Activated CD4-positive, alpha-beta T cell treated with anti-CD3 and anti-CD28 coated beads, Interleukin-2, amount 50 U/mL, for 24 hours (primary cell): ENCODE measurements around the gene SMIM43.
"Not testable (repeated sequence)": the region's sequence is repeated elsewhere in the genome, so short reads cannot be mapped to it uniquely, and the experiment has no call there.

Source experiments
- DNase-seq, 2 donors: peaks; one replicate each; pipeline ENCODE4 v3.0.0-alpha.2; 2020; ENCODE audit warnings: low read depth in 1 of 2, low spot score in 1 of 2

Gene SMIM43

DNA sequence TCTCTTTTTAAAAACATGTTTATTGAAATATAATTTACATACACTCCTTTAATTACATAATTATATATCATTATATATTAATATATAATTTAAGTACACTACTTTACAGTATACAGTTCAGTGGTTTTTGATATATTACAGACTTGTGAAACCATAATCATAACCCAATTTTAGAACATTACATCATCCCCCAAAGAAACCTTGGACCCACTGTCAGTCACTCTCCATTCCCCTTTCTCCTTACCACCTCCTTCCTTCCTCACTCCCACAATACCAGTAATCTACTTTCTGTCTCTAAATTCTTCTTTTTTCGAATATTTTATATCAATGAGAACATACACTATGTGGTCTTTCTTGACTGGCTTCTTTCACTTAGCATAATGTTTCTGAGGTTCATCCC is 18.2 kb upstream of the SMIM43 start:
- DNase-seq = no peak

- no peak for DNase-seq
These were observed 14.1 kb upstream of the SMIM43 start for GRCh38 chr4:121778991-121779628.

DNA sequence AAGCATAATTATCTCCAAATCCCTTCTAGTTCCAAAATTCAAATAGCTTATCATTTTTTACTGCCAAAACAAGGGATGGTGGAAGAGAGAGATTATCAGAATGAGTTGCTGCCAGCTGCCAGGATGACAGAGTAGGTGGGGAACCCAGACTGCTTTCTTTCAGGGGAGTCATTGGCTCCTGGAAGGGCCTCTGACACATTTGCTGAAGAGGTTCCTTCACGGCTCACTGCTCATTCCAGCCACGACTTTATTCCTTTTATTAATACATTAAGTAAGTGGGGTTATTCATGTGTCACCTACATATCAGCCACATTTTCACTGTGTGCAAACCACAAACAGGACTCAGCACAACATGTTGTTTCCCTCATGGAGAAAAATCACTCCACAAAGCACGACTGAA is 12.7 kb upstream of the SMIM43 start:
- no peak for DNase-seq

GRCh38 chr4:121776610-121777401 is 11.8 kb upstream of the SMIM43 start:
- no peak for DNase-seq

DNA sequence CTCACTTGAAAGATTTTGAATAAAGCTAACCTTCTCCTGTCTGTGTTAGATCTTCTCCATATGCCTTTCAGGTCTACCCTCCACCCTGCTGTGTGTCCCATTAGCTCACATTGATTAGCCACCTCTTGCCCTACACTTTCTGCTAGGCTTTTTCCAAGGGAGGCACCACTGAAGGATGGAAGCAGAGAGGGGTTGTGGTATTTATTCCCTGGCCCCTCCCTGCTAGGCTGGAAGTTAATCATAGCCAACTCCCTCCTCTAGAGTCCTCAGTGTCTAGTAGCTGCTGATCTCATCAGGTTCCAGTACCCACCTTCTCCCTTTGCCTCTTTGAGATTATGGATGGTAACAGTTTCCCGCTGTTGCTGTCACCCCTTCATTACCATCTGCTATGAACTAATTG is 8.9 kb upstream of the SMIM43 start:
- no peak for DNase-seq

DNA sequence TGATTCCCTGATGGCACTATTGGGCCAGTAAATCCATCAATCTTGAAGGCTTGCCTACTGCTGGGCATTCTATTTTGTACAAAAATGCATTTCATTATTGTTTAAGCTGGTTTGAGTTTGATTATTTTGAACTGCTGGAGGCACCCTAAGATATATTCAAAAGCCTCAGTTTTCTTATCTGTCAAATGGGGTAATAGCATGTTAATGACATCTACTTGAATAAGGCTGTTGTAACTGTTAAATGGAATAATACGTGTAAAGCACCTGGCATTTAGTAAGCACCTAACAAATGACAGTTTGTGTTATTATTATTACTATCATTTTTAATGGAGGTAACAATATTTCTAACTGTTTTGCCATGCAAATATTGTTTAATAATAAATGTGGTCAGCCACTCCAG is 6.9 kb upstream of the SMIM43 start:
- no peak for DNase-seq

DNA sequence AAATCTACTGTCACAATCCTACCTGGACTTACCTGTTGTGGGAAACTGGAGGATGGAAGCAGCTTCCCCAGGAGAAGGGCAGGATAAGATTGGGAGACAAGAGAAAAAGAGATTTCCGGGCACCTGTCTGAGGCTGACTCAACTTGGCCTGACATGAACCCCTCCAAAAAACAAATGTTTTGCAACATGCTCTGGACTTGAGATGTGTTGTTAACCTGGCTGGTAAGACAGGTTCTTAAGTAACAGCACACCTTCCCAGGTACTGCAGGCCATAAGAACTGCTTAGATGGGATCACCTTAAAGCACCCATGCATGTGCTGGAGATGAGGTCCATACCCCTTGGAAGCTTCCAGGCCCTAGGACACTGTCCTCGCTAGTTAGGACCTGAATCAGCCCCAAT is 4.4 kb upstream of the SMIM43 start:
- no peak for DNase-seq

GRCh38 chr4:121767166-121767565 is 2.2 kb upstream of the SMIM43 start:
- DNase-seq = no peak

GRCh38 chr4:121765971-121766538 is 1.1 kb upstream of the SMIM43 start:
- DNase-seq = no peak

- DNase-seq = no peak
These were observed 373 bp upstream of the SMIM43 start for GRCh38 chr4:121765368-121765705.

GRCh38 chr4:121764303-121764701 is 662 bp downstream of the SMIM43 start:
- no peak for DNase-seq

DNA sequence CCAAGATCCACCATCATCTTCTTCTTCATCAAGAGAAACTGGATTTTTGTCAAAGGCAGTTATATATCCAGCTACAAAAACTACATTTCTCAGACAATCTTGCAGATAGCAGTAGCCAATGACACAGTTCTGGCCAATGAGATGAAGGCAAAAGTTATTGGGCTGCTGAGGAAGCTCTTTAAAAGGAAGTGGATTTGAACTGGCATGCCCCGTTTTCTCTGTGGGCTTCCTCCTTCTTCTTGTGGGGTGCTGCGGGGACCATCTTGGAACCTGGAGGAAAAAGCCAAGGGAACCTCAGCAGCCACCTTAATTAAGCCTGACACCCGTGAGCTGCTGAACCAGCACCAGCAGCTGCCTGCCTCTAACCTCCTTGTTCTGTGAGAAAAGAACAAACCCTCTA is 4.8 kb downstream of the SMIM43 start:
- no peak for DNase-seq

DNA sequence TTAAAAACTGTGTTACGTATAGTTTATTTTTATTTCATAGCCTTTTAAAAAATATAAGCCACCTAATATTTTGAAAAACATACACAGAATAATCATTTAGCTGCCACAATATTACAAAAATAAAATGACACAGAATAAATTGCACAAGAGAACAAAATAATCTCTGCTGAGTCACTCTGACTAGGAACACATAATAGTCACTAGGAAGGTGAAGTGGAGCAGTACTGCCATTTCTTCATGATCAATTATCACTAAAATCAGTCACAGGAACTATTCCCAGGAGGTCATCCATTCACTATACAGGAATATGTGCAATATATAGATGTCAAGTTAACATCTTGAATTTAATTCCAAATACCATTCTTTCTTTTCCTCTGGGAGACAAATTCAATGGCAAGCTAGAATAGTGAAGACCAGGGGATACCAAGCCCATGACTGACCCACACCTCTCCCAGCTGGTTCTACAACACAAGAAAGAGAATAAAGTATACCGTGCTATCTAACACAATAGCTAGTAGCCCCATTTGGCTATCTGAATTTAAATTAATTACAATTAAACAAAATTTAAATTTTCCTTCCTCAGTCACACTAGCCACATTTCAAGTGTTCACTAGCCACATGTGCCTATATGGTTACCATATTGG is 5.9 kb downstream of the SMIM43 start:
- no peak for DNase-seq

GRCh38 chr4:121752142-121752541 is 12.8 kb downstream of the SMIM43 start:
- DNase-seq = not testable (repeated sequence)

DNA sequence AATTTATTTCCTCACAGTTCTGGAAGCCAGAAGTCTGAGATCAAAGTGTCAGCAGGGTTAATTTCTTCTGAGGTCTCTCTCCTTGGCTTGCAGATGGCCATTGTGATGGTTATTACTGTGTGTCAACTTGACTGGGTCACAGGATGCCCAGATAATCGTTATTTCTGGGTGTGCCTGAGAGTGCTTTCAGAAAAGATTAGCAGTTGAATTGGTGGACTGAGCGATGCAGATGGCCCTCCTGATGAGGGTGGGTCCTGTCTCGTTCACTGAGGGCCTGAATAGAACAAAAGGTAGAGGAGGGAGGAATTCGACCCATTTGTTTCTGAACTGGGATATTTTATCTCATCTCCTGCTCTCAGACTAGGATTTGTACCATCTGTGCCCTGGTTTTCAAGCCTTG is 15.7 kb downstream of the SMIM43 start:
- DNase-seq = no peak

GRCh38 chr4:121742794-121743193 is 22.2 kb downstream of the SMIM43 start:
- DNase-seq = no peak

DNA sequence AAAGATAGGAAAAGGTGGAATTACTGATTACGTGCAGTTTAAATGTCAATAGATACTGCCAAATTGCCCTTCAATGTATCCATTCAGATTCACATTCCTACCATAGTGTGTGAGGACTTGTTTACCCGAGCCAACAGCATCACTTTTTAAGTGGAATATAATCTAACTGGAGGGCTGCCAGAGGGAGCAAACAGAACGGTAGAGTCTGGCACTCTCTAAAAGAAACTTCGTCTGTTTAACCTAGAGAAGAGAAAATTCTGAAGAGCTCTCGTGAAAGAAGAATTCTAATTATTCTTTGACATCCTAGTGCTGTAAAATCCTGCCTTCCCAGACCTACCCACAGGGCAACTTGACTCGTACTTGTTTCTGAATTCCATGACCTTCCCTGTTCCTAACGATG is 23.2 kb downstream of the SMIM43 start:
- no peak for DNase-seq

- no peak for DNase-seq
These were observed 24.1 kb downstream of the SMIM43 start for GRCh38 chr4:121740796-121741409.

DNA sequence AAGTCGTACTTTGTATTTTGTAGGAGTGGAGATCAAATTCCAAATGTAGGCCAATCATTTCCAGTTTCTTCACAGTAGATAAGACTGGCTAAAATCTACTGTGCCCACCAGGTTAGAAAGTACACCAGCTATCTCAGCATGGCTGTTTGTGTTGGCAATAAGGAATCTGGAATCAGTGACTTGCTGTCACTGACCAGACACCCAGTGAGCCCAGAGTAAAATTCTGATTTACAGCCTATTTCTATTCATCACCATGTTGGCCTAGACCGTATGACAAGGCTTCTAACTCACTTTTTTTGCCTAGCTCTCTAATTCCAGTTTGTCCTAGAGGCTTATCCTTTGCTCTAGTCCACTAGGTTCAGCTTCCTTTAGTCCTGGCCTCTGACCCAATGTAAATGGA is 25.4 kb downstream of the SMIM43 start:
- DNase-seq = no peak

DNA sequence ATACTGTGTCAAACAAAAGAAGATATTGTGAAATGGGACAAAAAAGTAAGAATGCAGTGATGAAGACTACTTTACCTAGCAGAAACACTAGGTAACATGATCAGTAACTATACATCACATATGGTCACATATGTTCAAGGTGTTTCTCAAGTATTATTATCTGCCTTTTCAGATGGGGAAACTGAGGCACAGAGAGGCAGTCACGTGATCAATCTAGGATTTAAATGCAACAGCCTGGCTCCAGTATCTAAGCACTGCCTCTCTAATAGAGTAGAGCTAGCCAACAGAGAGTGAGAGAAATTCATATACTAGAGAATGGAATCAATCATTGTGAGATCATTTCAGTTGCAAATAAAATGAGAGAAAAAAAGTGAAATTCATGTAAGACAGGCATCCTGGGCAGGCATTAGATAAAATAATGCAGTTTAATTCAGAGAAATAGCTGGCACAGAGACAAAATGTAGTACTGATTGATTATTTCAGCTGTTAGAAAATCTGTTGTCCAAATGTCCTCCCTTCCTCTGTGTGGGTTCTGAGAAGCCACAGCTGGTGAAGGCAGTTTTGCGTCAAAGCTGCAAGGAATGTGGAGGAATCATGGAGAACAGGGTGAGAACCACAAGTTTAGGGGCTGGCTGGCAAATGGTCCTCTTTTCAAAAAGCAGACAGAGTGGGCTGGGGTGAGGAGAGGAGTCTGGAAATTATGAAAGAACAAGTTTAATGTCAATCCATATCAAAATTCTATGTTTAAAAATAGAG is 26.0 kb downstream of the SMIM43 start:
- no peak for DNase-seq
